Measurements from ENCODE around the gene ZNF785.
"Not testable (repeated sequence)": the region's sequence is repeated elsewhere in the genome, so short reads cannot be mapped to it uniquely, and the experiment has no call there.

GRCh38 chr16:30632454-30632853 is 47.0 kb upstream of the ZNF785 start:
- not testable (repeated sequence) for TF ChIP-seq CTCF, POLR2A, POLR2AphosphoS5 (IDR thresholded peaks at IDR 0.05)
